GM18511 (cell line): Measurements from ENCODE around the gene SV2B.

Experiments used
- ATAC-seq: cut with Tn5 transposase; IDR thresholded peaks from one replicate; pipeline ENCODE4 v1.9.1; 2021; ENCODE audit warnings: mild to moderate bottlenecking, moderate library complexity; ENCODE audit not compliant: unreplicated experiment

The SV2B gene

DNA sequence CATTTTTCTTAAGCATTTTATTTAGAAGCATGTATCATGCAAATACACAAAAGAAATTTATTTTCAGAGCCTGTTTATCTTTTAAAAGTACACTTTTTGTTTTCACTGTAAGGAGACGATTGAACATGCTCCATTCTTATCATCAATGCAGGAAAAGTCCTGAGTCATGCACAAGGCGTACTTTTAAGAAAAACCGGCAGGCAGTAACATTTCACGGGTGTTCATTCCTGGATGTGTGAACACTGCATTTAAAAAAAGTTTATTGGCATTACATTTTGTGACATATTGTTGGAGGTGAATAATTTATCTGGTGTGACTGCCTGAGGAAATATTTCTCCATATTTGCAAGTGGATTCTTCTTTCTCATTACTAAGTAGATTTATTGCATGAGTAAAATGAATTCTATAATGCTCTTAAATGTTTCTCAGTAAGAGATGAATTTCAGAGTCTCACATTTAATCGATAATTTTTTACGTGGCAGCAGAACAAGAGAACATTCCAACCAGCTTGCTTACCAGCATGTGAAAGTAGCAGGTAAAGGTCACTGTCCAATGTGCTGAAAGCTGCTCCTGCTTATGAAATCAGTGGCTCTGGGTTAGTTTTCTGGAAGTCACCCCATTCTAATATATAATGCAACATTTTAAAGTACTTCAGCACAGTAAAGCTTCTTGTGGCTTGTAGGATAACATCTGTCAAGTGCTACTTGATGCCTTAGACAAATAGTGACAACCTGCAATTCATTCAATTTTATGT is 87.0 kb downstream of the SV2B start:
- ATAC-seq, result no peak

DNA sequence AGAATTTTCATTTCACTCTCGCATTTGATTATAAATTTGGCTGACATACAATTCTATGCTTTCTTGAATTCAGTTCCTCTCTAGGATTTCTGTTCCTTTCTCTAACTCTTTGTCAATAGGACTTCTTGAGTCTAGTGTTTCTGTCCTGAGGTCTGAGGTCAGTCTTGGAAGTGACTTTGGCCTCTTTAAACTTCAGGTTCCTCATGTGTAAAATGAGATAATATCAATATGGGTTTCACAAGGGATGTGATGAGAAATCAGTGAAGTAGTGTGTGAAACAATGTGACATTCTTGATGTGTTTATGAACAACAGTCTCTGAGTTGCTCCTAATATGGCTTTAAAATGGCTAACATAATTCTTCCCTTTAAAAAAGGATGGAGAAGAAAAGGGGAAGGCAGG is 92.2 kb downstream of the SV2B start:
- peak; percentile 71 for ATAC-seq

DNA sequence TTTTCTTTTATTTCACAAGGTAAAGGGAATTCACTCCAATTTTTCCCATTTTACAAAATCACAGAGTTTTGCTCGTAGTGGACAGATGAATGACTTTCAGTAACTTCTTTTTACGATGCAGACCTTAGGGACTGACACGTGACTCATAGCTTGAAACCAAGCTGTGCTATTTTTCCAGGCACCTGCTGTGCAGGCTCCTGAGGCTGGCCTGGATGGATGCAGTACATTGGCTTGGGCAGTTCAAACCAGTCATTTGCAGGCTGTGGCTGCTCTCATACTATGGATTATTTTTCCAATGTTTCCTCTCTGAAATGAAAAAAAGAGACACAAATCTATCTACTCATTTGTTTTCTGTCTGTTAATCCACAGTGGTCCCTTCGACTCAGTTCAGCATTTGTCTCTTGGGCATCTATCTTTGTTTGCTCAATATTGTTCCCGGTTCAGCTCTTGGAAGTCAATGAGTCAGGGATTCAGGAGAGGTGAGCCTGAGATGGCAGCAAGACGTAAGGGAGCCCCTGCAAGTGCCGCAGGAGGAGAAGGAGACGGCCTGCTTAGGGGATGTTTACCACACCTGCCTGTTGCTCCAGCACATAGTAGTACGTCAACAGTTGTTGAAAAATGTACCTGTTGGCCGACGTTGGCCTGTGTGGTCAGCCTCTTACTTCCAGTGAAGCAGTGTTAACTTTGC is 92.8 kb downstream of the SV2B start:
- no peak for ATAC-seq

DNA sequence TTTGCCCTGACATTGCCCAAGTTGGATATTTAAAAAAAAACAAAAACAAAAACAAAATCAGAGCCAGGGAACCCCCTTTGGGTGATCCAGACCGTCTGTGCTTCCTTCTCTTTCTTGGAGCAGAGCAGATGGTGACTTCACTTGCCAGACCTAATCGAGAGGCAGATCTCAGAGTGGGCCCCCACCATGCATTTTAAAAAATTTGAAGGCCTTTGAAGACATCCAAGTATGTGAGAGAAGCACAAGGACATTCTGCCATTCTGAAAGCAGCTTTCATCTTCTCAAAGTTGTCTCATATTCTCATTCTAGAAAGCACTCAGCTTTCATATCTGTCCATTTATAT is 93.3 kb downstream of the SV2B start:
- ATAC-seq, result no peak

DNA sequence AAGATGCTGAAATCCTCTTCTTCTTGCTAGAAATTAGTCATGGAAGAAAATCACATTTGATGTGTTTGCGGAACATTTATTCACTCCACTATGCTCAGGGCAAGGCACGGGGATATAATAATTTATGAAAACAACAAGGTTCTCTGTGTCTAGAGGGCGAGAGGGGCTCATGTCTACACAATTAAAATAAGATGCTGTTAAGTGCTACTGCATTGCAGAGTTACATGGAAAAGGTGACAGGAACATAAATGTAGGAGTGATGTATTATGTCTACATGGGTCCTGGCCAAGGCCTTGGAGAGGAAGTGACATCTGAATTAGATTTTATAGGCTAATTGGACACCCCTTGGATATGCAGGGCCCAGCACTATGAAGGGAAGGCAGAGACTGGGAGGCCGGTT is 96.1 kb downstream of the SV2B start:
- no peak for ATAC-seq

DNA sequence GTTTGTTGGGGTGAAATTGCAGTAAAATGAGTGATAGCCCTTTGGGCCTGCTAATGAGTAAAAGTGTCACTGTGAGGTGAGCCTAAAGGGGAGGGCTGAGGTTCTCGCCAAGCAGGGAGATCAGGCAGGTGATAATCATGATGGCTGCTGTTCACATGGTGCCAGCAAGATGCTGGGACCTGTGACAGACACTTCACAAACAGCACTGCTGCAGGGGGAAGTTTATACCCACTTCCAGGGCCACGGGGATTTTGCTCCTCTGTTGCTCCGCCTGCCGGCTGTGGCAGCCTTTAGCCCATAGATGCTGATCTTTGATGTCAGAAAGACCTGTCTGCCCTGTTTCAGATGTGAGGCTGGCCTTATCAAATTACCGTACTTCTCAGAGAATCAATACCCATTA is 96.7 kb downstream of the SV2B start:
- ATAC-seq, result no peak

DNA sequence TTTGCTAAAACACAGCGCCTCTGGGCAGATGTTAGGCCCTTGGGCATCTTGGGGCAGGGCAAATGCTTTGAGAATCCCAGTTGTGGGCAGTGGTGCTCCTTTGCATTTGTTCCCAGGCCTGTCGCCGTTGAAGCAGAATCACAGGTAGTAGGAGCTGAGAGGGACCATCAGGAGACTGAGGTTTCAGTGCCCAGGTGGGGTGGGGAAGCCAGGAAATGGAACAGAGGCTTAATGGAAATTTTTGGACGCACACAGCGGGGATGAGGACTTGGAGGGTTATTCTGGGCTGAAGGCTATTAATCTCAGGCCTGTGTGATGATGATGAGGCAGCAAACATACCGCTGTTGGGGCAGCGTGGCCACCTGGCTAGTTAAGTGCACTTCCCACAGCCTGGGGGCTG is 99.5 kb downstream of the SV2B start:
- no peak for ATAC-seq

DNA sequence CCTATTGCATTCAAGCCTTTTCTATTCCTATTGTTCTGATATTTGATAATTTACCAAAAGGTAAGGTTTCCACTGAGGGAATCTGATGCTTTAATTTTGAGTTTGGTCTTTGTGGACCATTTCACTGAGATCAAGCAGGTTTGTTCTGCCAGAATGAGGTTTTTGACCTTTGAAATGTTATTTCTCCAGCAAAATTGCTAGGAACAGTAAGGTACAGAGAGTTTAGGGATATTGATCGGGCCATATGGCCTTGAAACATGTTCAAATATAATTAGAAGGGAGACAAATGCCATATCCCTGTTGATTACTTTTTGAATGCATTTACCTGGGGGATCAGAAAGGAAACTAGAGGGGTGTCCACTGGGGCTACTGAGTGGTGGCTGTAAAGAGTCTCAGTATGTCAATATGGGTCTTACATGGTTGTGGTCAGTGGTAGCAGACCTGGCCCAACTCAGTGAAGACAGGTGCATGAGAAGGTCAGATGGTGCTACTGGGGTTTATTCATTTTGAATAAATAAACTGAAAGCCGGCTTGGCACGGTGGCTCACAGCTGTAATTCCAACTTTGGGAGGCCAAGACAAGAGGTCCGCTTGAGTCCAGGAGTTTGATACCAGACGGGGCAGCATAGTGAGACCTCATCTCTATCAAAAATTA is 100.2 kb downstream of the SV2B start:
- no peak for ATAC-seq

DNA sequence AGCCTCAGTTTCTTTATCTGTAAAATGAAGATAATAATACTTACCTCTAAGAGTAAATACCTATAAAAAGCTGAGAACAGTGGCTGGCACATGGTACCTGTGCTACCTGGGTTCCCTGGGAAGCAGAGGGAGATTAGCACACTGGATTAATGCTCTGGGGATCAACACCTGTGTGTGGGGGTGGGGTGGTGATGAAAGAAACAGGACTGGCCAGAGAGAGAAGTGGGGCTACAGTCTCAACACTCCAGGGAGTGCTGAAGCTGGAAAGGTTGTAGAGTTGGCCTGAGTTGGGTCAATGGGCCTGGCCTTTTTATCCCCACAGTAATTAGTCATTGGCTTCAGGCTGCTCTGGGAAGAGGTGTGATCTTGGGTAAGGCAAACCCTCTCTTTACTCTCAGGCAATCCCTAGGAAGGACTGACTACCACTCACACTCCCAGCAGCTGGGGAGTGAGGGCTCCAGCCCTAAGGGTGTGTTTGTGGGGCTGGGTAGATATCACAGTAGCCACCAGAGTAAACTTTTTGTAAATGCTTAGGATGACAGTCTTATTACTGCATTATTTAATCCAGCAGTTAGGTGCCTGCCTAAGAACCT is 102.5 kb downstream of the SV2B start:
- no peak for ATAC-seq

DNA sequence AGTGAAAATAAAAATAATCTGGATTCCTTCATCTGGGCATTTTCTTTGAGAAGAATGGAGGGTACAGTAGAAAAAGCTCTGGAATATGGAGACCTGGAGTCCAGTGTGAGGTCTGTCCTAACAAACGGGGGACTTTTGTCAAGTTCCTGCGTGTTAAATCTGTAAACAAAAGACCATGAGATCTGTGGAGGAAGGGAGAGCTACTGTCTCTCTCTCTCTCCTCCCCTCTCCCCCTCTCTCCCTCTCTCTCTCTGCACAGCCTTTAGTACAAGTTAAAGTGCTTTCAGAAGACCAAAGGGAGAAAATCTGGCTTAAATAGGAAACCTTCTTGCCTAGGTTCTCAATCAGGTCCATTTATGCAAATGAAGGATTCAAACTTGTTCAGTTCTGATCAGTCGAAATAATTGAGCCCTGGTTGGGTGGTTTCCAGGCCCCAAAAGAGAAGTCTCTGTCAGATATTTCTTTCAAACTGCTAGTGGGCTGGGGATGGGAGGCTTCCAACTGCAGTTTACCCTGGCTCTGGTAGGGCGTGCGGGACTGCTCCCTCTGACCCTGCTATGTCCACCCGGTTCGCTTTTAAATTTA is 103.7 kb downstream of the SV2B start:
- ATAC-seq, result no peak

DNA sequence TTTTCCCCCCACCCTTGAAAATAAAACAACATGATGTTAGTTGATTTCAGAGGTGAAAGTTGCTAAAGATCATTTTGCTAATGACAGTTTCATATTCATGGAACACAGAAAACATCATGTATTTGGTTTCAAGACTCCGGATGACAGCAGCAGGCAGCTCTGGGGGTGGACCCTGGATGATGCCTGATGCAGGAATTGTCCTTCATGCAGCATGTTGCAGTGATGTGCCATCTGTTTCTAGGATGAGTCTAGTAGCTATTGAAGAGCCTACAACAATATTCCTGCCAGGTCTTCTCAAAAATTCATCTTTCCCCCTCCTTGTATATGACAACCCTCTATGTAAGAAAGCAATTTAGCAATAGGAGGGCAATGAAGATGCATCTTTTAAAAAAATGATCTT is 108.3 kb downstream of the SV2B start:
- ATAC-seq, result no peak

DNA sequence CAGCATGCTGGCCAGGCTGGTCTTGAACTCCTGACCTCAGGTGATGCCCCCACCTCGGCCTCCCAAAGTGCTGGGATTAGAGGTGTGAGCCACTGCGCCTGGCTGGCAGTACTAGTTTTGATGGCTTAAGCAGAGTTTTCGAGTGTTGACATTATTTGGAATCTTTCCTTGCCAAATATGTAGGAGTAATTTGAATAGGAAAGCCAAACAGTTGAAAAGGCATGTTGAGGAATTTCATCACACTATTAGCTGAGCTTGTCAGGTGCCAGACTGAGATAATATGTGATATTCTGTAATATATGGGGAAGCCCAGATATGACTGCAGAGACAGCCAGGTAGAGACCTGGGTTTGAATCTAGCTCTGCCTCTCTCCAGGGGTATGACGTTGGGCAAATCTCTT is 109.3 kb downstream of the SV2B start:
- no peak for ATAC-seq

DNA sequence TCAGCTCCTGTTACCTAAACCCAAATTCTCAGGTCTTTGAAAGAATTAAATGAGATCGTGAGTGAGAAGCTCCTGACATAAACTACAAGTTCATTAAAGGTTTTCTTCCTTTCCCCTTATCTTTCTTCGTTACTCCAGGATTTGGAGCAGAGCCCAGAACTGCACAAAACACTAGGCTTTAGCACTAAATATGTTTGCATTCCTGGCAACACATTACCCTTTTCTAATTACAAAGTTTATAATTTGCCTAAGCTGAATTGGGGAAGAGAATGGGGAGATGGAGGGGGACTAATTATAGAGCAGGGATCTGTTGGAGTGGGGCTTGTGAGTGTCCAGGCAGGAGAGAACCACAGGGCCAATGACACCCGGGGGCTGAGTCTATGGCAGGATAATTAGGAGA is 109.7 kb downstream of the SV2B start:
- ATAC-seq, result no peak

DNA sequence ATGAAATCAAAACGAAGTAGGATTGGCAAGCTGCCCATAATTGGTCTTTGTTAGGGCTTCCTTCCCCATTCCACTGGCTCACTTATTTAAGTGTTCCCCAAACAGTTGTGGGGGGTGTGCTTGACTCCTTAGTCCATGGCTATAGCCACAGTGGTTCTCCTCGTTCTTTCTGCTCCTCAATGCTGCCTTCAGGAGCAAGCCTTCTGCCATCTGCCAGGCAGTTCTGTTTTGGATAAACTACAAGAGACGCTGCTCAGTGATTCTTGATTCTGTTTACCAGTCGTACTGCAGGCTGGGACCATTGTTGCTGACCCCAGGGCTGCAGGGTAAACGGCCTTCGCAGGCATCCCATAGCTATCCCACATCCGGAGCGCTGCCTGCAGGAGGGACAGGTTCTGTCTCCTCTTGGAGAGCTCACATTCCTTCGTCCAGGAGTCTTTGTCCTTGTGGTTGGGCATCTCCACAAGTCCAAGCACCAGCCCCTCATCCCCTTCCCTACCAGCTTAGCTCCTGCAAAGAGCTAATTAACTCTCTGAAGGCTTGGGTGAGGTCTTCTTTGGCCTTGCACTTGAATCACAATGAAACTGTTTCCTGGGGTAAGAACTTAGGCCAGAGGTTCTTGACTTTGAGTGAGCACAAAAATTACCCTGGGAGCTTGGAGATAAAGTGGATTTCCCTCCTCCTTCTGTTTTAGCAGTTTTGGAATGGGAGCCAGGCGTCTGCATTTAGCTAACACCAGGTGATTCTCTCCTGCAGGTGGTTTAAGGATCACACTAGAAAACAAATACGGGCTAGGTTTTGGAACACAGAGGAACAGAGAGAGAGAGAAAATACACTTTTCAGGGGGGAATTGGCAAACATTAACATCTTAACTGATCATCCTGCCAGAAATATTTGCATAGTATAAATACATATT is 114.9 kb downstream of the SV2B start:
- no peak for ATAC-seq

DNA sequence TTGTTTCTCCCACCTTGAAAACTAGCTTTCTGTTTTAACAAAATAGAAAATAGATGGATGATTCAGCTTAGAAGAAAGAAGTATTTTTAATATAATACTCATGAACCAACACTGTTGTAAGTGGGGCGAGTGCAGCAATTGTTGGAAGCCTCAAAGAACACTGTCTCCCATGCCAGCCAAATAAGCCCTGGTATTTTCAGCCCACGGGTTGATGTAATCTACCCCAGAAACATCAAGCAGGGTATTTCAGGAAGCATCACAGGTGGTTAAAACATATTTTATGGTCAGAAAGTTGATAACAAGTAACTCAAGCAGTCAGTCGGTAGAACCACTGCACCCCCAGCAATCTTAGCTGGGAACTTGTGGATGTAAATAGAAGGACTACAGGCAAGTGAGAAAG is 115.9 kb downstream of the SV2B start:
- no peak for ATAC-seq

DNA sequence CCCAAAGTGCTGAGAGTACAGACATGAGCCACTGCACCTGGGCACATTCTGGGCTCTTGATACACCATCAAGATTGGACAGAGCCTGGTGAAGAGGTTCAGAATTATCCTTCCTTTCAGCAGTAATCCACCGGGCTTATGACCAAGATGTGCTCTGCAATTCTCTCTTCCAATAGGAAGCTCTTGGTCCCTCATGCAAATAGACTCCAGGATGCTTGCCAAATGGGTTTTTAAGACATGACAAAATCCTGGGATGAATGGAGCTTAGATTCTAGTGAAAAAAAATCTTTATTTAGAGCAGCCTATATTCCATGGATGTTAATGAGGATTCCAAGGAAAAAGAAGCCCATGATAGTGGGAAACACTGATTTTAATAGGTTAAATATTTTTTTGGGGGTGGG is 119.1 kb downstream of the SV2B start:
- ATAC-seq, result no peak

DNA sequence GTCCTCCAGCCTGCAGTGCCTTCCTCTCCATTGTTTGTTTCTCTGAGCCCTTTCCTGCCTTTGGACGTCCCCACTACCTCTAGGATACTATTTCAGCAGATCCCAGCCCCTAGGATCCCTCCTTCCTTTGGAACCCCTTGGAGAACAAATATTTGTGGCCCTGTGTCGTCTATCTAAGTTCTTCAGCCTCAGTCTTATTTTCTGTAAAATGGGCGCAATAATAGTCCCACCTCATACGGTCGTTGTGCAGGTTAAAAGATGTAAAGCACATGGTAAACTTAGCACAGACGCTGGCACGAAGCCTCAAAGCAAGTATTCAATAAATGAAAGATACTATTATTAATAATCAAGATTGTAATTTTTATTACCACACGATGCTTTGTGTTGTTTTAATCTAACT is 122.0 kb downstream of the SV2B start:
- no peak for ATAC-seq

DNA sequence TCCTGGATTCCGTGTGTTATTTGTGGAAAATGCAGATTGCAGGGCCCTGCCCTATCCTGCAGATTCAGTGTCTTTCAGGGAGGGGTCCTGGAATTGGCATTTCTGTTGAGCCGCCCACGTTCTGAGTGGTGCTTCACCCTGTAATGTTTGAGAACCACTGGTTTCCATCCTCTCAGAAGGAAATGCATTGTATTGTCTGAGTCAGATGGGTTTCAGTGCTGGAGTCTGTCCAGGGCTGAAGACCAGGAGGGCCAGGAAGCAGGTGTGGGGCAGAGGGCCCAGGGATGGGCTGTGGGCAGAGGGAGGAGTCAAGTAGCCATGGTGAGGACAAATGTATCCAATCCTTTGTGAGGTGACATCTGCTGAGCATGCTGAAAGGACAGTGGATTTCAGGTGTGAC is 123.8 kb downstream of the SV2B start:
- no peak for ATAC-seq

DNA sequence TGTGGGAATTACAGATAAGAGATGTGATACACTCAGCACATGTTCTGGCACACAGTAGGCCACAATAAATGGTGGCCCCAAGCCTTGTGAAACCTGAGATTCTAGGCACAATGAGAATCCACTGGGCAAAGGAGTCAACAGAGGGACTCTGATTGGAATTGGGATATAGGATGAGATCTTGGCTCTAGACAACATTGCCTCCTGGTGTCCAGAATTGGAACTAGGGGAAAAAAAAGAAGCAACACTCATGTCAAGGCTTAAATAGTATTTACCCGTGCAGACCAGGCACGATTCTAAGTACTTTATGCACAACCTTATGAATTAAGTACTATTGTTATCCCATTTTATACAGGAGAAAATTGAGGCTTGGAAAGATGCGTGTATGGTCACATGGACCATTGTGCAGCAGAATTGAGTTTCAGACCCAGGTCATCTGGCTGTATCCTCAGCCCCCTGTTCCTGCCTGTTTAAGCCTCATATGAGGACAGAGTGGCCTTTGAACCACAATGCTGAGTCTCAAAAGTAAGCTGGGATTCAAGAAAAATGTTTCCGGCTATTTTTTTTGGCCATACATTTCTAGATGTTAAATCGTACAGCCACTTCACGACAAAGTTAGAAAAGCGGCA is 124.8 kb downstream of the SV2B start:
- ATAC-seq, result peak; percentile 56

DNA sequence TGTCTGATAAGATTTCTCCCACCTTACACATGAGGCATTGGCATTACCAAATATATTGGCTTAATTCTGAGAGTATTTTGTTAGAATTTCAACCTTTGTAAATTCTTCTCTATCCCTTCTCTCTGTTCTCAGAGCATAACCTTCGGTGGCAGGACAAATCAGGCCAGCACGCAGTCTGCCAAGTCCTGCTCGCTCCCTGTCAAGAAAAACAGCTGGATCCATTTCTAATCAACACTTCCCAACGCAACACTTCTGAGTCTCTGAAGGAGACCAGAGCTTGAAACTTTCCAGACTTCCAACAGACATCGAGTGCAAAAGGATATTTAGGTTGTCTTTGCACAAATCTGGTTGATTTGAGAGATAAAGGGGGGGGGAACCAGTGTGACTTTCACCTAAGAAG is 125.7 kb downstream of the SV2B start:
- ATAC-seq, result no peak
